Measurements from ENCODE around the gene FMN1.

FMN1 gene

DNA sequence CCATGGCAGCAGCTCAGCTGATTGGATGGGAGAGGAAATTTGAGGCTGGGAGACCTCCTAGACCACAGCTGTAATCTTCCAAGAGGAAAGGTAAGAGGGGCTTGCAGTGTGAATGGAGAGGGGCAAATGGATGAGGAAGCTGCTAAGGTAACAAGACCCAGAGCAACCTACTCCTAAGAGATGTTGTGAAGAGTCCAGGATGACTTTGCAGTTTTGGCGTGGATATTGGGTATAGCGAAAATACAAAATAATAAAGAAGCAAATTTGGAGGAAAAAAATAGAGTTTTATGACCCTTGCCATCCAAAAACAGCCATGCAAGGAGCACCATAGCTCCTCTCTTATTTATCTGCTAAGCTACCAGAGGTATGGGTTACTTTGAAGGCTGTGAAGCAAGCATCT, 290.1 kb downstream of the FMN1 start:
- DNase-seq, result no peak

DNA sequence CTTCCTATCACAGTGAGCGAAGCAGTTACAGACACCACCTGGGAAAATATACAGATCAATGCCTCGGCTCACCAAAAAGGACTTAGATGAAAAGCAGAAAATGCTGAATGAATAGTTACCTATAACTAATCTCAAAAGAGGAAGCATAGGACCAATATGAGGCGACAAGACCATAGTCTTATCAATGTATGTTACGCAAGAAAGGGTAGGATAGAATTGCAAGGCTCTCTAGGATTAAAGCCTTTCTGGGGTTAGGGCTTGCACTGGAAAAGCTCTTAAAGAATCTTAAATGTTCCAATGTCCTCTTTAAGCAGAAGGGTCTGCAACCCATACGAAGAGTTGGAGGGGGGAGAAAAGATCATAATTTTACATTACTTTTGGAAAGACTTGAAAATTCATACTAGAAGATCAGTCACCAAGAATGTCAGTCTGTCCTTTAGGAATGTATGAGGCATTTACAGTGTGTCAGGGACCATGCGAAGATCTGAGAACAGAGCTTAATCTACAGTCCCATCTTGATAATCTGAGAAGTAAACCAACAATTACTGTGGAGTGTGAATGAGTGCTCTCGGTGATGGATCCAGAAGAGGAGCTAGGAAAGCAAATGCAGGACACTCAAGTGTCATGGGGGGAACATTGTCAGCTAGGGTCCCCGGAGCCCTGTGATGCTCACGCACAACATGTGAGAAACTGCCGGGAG, 290.8 kb downstream of the FMN1 start:
- no peak for DNase-seq

DNA sequence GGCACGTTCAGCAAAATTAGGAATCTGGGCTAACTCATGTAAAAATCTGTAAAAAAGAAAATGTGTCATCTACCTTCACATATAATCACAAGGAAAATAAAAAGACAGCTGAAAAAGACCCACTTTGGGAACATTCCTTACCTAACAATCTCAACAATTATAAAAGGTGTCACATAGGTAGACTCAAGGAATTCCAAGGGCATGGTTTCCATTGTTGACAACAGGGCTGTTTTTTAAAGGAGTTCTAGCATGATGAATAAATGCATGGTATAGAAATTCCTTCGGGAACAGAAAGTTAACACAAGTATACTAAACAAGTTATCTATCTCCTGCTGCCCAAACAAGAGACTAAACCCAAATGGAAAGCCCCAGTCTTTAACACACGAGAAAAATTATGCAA, 292.5 kb downstream of the FMN1 start:
- DNase-seq, result no peak

DNA sequence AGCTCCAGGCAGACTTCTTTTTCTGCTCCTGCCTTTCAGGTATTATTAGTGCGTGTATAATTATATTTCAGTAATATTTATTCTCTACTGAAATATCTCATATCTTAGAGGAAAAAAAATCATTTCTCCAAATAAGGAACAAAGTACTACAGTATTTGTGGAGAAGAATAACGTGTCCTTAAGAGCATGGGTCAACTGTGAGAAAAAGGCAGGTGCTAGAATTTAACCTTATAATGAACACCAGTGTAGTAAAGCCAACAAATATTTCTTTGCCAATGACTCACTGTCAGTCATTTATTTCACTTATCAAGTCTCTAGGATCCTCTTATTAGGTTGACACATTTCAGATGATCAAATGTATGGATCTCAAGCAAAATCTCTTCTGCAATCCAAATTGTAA, 293.3 kb downstream of the FMN1 start:
- DNase-seq, result no peak

DNA sequence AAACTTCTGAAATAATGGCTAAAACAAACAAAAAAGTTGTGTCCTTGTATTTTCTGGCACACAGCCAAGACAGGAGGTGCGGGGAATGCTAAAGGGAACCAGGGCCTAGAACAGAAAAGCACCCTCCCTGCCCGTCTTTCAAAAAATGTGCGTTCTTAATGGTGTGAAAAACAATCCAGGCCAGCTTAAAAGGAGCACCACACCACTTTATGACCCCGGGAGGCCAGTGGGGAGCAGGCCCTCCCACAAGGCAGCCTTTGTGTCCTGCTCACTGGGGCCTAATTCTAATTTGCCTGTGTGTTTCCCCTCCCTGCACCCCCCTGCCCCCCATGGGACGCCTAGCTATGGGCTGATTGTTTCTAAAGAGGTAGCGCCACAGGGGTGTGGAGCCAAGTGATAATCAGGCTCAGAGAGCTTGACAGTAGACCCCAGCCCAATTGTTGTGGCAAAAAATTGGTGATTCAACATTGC, 295.4 kb downstream of the FMN1 start:
- no peak for DNase-seq

DNA sequence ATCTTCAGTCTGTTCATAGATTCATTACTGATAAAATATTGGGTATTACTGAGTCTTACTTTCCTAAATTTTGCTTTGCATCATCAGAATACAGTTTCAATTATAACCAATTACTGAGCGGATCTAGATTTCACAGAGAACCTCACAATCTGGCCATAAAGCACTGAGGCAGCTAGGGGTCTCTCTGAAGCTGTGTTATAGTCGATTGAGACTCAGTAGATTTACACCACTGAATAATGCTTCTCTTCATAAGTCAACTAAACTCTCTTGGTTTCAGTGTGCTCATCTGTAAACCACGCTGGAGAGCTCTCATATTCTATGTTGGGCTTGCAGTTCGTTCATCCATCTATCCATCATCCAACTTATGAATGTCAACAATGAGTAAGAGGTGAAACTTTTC, 296.1 kb downstream of the FMN1 start:
- DNase-seq, result no peak

DNA sequence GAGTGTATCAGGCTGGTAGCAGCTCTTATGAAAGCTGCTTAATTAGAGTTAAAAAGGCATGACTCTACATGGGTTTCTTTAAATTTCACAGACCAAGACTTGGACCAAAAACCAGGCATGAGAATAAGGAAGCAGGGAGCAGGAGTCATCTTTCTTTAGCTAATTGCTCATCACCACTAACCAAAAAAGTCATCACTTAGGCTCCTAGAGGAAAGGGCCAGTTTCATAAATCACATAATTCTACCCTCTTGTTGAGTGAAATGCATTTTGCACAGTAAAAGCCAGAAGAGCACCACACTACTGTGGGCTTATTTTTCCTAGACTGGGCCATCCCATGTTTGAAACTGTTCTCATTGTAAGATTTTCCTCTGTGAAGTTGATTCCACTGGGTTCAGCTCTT, 301.1 kb downstream of the FMN1 start:
- no peak for DNase-seq

DNA sequence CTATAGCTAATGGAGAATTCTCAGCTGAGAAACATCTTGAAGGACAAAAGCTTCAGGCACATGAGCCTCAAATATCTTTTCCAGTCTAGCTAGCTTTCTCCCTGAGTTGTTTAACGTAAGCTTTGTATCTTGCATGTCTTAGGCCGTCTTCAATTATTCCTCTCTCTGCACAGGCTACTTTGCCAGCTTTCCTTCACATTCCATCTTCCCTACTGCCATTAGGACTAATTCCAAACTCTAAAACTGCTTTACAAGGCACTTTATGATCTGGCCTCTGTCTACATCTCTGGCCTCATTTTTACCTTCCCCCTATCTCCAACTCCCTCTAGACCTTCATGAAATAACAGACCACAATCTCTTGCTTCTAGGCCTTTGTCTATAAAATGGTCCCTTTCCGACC, 305.3 kb downstream of the FMN1 start:
- DNase-seq, result no peak

DNA sequence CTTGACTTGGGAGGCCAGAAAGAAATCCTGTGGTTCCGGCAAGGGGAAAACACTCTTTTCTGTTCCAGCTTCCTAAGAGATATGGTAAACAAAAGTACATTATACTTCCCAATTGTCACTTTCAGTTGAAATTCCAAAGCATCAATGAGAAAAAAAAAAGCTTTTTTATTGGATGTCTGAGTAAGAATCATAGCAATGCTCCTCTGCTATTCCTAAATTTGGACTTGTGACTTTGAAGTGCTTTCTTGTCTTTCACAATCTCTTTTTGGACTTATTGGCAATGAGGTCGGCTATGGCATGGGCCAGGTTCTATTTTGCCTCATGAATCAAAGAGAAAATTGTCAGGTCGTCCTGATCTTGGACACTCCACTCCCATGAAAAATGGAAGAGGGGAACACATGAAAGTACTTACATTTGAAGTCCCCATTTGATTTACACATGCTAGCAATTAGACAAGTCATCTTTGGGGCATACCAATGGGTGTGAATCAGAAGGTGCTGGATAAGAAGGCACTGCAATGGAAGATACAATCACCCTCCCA, 306.2 kb downstream of the FMN1 start:
- DNase-seq, result no peak

DNA sequence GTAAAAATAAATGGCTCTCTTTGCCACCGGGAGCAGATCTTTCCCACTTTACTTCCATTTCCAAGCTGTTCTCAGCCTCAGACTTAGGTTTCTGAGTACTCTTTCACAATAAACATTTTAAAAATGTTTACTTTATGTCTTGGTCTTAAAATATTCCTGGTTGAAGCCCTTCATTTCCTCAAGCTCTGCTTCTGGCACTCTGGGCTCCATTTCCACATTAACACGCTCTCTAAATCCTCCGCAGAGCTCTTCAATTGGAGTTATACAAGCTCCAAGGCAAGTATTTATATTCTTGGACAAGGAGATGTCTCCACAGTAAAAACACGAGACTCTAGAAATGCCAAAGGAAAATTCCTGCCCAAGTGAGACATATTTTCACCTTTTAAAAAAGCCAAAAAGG, 307.4 kb downstream of the FMN1 start:
- DNase-seq, result no peak

DNA sequence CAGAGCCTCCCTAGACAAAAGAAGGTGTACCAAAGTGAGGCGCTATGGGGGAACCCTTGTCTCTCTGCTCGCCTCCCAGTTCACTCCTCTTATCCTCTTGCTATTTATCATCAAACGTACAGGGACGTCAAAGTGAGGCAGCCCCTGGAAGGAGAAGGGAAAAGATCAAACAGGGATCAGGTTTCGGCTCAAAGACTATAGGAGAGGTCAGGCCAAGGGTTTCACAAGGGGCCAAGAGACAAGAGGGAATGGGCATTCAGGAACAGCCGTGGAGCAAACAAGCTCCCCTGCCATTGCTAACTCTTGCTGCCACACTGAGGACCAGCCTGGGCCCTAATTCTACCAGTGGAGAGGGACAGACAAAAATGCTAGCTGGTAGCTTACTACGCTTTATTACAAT, 308.1 kb downstream of the FMN1 start:
- no peak for DNase-seq

DNA sequence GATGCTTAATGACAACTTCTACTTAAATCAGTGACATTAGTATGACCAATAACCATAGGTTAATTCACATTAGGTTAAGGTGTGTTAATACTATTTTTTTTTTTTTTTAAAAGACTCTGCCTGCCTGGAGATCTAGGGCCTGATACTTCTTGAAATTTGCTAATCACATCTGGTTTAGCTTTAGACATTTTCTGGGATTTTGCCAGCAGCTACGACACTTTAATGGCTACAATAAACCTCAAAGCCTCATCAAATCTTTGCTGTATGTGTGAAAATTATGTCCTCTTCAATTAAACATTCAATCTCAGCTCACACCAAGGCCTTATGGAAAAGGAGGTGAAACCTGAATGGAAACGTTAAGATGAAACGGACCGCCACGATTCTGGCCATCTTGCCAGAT, 308.8 kb downstream of the FMN1 start:
- no peak for DNase-seq

DNA sequence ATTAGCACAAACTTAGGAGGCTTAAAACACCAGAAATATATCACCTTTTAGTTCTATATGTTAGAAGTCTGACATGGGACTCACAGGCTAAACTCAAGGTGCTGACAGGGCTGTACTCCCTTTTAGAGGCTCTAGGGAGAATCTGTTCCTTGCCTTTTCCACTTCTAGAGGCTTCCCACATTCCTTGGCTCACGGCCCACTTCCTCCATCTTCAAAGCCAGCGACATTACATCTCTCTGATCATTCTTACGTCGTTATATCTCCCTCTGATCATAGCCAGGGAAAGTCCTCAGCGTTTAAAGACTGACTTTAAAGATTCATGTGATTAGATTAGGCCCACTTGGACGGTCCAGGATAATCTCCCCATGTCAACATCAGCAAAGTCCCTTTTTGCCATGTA, 310.4 kb downstream of the FMN1 start:
- no peak for DNase-seq

DNA sequence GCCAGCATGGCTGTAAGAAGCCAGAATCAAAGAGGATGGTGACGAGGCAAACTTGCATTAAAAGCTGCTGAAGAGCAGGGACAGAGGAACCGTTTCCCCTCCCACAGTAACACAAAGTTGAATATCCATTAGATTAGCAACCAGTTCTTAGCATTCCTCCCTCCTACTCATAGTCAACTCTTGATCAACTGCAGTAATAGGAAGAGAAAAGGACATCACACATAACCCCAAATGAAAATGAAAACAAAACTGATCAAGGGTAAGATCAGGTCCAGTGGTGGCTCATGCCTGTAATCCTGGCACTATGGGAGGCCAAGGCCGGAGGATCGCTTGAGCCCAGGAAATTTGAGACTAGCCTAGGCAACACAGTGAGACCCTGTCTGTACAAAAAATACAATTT, 311.6 kb downstream of the FMN1 start:
- no peak for DNase-seq

DNA sequence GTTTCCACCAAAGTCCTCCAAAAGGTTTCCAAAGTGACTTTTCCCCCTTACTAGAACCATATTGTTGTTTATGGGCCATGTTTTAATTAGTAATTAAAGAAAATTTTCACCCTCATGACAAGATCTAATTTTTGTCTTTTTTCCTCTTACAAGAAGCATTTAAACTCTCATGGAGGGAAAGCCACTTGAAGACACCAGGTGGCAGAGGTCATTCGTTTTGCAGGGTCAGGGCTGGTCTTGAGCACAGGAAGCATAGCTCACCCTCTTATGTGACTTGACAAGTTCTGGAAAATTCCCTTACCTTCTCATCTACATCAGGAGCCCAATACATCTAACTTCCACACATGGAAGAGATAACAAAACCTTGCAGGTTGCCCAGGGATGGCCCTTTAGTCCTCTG, 313.0 kb downstream of the FMN1 start:
- DNase-seq, result no peak

DNA sequence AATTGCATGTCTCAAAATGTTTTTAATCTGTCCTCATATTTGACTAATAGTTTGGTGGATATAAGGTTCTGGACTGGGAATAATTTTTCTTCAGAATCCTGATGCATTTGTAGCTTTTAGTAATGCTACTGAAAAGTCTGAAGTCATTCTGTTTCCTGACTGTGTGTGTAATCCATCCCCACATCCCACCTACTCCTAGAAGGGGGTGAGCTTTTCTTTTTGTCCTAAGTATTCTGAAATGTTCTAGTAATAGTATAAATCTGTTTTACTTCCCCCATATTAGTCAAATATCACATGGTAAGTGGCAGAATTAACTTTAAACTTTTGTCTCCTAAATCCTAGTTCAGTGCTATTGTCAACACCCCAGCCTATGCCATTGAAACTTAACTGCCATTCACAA, 313.9 kb downstream of the FMN1 start:
- DNase-seq, result no peak

DNA sequence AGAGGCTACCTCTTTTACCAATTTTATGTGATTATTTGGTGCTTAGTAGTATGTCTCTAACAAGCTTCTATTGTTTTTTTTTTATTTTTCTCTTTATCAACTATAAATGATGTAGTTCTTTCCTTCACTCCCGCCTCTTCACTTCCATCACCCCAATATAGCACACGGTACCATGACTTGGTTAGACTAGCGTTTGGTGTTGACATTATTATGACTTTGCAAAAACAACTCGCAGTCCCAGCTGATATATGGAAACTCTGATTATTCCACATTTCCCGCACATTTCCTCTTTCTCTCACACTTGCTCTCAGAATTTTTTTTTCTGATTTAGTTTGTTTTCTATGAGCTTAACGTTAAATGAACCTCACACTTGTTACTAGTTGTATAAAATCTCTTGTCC, 314.5 kb downstream of the FMN1 start:
- no peak for DNase-seq

DNA sequence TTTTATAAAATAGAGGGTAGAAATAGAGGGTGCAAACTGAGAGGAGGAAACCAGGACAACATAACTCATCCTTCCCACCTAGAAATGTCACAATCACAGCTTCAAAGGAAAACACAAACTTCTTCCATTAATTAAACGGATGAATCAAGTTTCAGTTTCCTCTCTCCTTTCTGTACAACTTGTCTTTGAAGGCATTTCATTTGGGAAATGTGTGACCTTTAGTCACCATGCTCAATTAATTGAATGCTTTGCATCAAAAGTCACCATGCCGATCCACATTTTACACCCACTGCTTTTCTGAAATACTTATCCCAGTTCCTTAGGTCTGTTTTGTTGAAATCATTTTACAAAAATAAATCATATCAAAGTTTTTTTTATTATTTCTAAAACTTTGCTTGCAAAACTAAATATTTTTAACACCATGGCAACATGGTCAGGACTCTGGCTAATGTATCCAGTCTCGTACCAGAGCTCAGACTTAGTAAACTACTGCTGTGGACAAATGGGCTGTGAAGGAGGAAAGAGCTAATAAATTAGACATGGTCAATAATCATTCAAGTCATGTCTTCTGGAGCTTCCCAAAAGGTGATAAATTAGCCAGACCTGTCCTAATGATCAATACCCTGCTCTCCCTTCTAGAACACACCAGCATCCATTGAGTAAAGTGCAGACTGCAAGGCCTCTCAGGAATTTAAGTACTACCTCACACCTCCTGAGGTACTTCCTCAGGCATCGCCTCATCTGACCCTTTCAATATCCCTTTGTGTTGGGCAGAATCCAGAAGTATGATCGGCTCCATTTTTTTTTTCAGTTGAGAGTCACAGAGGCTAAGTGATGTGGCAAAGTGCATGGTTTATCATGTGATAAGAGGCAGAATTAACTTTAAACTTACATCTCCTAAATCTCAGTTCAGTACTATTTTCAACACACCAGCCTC, 315.4 kb downstream of the FMN1 start:
- DNase-seq, result no peak

DNA sequence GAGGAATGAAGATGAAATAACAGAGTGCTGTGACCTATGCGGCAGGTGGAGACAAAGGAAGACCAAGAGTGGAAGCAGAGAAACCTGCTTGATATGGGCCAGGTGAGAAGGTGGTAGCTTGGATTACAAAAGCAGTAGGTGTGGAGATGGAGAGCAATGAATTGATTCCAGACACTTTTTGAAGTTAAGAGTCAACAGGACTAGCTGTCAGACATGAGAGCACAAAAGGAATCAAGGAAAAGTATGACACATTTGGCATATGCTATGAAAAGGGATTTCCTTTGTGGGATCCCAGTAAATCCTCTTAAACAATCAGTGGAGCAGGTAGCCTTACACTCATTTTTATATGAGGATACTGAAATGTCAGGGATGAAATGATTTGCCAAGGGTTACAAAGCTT, 316.2 kb downstream of the FMN1 start:
- DNase-seq, result no peak

DNA sequence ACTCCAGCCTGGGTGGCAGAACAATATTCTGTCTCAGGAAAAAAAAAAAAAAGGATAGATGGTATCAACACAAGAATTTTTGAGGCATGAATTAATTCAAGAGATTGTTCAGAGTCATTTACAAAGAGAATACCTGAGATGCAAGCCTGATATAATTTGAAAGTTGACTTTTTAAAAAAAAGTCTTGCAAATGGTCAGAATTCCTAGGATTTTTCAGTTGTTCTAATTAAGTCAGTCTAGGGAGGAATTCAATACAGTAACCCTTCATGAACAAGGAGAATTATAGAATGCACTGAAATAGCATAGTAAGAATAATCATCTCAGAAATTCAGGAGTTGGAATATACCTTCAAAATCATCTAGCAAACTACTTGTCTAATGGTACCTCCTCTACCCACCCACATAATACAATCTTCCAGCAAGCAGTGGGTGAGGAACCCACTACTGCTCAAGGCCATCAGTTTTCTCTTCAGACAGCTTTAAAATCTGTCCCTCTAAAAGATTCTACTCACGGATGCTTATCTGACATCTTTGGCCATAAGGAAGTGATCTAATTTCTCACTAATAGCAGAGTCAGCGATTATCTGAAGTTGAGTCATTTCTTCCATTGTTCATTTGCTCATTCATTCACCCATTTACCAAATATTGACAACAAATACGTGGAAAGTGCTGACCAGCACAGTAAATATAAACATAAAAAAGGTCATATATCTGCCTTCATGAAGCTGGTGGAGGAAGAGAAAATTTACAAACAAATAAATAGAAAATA, 317.1 kb downstream of the FMN1 start:
- DNase-seq, result no peak

DNA sequence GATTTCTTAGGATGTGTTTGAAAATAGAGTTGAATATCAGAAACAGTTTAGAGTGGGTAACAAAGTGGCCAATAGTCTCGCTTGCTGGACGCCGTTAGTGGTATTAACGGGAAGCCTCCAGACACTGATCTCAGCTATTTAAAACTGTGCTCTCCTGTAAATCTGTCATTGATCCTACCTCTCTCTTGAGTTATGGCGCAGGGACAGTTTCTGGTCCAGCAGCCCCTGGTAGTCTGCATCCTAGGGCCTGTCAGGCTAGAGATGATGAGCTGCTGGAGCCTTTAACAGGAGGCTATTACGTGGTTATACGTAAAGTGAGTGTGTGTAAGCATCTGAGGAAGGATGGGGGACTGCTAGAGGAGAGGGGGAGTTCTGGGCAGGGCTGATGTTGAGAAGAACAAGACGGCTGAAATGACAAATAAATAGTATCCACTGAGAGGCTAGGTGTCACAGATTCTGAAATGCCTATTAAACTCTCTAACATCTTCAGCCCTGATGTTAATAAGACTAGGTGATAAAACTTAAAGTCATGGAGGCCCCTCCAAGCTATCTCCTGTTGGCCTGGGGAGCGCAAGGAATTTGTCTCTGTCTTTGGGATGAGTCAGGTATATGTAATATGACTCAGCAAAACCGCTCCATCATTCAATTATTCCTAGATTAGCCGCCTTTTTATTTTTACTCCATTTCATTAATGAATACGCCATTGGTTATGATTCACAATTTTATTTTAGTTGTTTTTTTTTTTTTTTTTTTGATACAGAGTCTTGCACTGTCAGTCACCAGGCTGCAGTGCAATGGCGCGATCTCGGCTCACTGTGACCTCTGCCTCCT, 321.0 kb downstream of the FMN1 start:
- DNase-seq, result no peak

DNA sequence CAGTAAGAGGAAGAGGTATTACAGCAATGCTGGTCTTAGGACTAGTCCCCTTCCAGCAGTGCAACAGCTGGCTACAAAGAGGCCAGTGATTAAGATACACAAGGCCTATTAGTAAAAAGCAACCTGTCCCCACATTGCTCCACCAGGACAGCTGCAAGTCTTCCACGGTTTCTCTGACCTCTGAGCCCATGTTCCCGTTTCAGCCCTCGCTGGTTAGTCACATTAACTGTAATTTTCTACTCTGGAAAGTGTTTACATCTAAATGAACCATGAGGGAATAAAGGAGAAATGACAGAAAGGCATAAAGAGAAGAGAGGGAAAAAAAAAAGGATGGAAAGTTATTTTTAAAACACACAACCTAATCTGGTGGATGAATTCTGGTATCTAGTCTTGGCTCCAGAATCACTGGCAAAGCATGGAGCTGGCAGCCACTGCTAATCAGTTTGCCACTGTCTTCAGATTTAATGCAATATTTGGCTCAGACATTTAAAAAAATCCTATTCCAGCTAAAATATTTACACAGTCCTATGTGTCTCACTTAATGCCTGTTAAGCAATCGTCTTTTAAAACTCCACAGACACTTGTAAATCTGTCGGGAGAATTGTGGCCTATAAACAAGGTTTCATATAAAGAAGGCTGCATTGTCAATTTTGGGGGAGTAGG, 321.8 kb downstream of the FMN1 start:
- DNase-seq, result no peak

Measured in KG1 (cell line).